Breast epithelium (tissue), 3 donors: ENCODE data around the gene CDS1.

Source experiments
- POLR2A ChIP-seq: fragments of 450-650 bp; IDR thresholded peaks from one replicate; pipeline ENCODE4 v1.6.1; 2016; ENCODE audit warnings: antibody characterized with exemption, mild to moderate bottlenecking, moderate library complexity
- POLR2AphosphoS5 ChIP-seq, 3 donors: sonication (generic); formaldehyde crosslinking; IDR thresholded peaks; one replicate each; pipeline ENCODE4 v1.6.1; 2017; ENCODE audit warnings: antibody characterized with exemption in 3 of 3
- TF ChIP-seq, protein P1 (sequence below), 3 donors: fragments of 450-650 bp; IDR thresholded peaks; one replicate each; pipeline ENCODE4 v1.5.1; 2016 to 2017; ENCODE audit warnings: antibody characterized with exemption in 3 of 3, mild to moderate bottlenecking in 3 of 3, moderate library complexity in 3 of 3

DNA sequence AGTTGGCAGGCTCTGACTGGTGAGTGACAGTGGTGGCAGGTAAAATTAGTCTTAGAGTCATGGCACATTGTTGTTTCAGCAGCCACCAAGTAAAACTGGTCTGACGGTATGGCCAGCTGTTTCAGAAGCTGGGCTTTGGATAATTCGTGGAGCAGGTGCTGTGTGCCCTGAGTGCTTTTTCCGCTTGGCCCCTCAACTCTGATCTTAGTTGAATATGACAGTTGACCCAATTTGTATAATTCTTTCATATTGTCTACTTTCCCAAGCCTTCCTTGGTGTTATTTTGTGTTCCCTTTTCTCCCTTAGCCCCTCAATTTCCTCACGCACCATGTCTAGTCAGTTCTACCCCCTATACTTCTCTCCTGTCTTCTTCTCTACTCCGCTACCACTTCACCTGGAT, 32.0 kb downstream of the CDS1 start:
- TF ChIP-seq, protein P1, sequence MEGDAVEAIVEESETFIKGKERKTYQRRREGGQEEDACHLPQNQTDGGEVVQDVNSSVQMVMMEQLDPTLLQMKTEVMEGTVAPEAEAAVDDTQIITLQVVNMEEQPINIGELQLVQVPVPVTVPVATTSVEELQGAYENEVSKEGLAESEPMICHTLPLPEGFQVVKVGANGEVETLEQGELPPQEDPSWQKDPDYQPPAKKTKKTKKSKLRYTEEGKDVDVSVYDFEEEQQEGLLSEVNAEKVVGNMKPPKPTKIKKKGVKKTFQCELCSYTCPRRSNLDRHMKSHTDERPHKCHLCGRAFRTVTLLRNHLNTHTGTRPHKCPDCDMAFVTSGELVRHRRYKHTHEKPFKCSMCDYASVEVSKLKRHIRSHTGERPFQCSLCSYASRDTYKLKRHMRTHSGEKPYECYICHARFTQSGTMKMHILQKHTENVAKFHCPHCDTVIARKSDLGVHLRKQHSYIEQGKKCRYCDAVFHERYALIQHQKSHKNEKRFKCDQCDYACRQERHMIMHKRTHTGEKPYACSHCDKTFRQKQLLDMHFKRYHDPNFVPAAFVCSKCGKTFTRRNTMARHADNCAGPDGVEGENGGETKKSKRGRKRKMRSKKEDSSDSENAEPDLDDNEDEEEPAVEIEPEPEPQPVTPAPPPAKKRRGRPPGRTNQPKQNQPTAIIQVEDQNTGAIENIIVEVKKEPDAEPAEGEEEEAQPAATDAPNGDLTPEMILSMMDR (IDR thresholded peaks at IDR 0.05) = no peak
- no peak for TF ChIP-seq POLR2AphosphoS5 (IDR thresholded peaks at IDR 0.05)
- TF ChIP-seq POLR2A = no peak
